ENCODE measurements around the gene TIMM8B.
A peak's percentile ranks its signal among the peaks of the same experiment; 100 is the strongest.

TIMM8B gene, protein sequence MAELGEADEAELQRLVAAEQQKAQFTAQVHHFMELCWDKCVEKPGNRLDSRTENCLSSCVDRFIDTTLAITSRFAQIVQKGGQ

GRCh38 chr11:112086422-112087191 lies at the start of gene TIMM8B, which contains the start of gene SDHD:
TSS of gene TIMM8B (minus strand) at chr11:112086756. CDS start at chr11:112086723, 33 bp downstream.
TSS of gene SDHD (plus strand) at chr11:112086873. CDS start at chr11:112086908, 35 bp downstream.
- peak within 1 kb of the TSS; percentile 93 for H3K9ac ChIP-seq (ENCODE audit: low read length)
- peaks cover 7% of the 10 kb centered on the region for H3K36me3 ChIP-seq (ENCODE audit: control insufficient read depth, insufficient read depth, low read length)
- no peaks in the 10 kb centered on the region for H3K27me3 ChIP-seq (ENCODE audit: control insufficient read depth, insufficient read depth, low read length)
- peak within 1 kb of the TSS; percentile 89 for H3K4me3 ChIP-seq (ENCODE audit: low read length)
- peaks cover 6% of the 10 kb centered on the region for H3K4me1 ChIP-seq (ENCODE audit: control insufficient read depth, insufficient read depth, low read length)
- no peaks in the 10 kb centered on the region for H3K9me3 ChIP-seq (ENCODE audit: control insufficient read depth, low read length)

DNA sequence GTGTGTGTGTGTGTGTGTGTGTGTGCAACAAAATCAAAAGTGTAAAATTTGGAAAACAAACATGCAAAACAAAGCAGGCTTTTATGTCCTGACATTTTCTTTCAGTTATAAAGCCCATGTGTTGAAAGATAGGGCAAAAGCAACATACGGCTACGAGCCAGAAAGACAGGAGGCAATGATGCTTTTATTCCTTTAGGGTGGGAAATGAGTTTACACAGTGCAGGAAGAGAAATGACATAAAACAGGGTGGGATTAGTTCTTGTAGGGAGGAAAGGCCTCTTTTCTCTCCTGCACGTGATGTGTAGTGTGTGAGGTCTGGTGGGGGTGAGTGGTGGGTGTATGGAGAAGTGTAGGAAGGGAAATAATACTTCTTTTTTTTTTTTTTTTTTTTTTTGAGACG lies 47.9 kb upstream of the TIMM8B start:
- Histone ChIP-seq H3K36me3 (ENCODE audit: control insufficient read depth, insufficient read depth, low read length) (no peaks in the 10 kb centered on the region), H3K9ac (ENCODE audit: low read length) (no peak overlapping the region), H3K4me1 (ENCODE audit: control insufficient read depth, insufficient read depth, low read length) (peaks cover 5% of the 10 kb centered on the region), H3K27me3 (ENCODE audit: control insufficient read depth, insufficient read depth, low read length) (no peaks in the 10 kb centered on the region), H3K4me3 (ENCODE audit: low read length) (no peak overlapping the region), H3K9me3 (ENCODE audit: control insufficient read depth, low read length) (no peaks in the 10 kb centered on the region)

DNA sequence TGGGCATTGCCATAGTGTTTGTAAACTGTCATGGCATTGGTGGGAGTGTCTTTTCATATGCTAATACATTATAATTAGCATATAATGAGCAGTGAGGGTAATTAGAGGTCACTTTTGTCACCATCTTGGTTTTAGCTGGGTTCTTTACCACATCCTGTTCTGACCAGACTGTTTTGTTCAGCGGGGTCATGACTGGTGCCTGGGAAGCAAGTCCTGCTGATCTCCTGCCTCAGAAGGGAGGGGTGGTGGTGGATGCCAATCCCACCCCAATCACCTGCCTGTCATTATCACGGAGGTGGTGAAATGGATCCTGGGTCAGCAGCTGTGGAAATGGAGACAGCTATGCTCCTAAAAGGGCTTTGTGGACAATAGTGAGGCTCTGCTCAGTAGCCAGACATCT lies 46.2 kb upstream of the TIMM8B start:
- peaks cover 12% of the 10 kb centered on the region for H3K4me1 ChIP-seq (ENCODE audit: control insufficient read depth, insufficient read depth, low read length)
- H3K9me3 ChIP-seq (ENCODE audit: control insufficient read depth, low read length) = no peaks in the 10 kb centered on the region
- no peaks in the 10 kb centered on the region for H3K36me3 ChIP-seq (ENCODE audit: control insufficient read depth, insufficient read depth, low read length)
- H3K27me3 ChIP-seq (ENCODE audit: control insufficient read depth, insufficient read depth, low read length) = no peaks in the 10 kb centered on the region
- H3K9ac ChIP-seq (ENCODE audit: low read length) = no peak overlapping the region
- no peak overlapping the region for H3K4me3 ChIP-seq (ENCODE audit: low read length)

GRCh38 chr11:112129656-112130055 lies 43.1 kb upstream of the TIMM8B start:
- no peaks in the 10 kb centered on the region for H3K9me3 ChIP-seq (ENCODE audit: control insufficient read depth, low read length)
- no peak overlapping the region for H3K4me3 ChIP-seq (ENCODE audit: low read length)
- no peaks in the 10 kb centered on the region for H3K27me3 ChIP-seq (ENCODE audit: control insufficient read depth, insufficient read depth, low read length)
- no peaks in the 10 kb centered on the region for H3K36me3 ChIP-seq (ENCODE audit: control insufficient read depth, insufficient read depth, low read length)
- H3K9ac ChIP-seq (ENCODE audit: low read length) = no peak overlapping the region
- peaks cover 12% of the 10 kb centered on the region for H3K4me1 ChIP-seq (ENCODE audit: control insufficient read depth, insufficient read depth, low read length)

DNA sequence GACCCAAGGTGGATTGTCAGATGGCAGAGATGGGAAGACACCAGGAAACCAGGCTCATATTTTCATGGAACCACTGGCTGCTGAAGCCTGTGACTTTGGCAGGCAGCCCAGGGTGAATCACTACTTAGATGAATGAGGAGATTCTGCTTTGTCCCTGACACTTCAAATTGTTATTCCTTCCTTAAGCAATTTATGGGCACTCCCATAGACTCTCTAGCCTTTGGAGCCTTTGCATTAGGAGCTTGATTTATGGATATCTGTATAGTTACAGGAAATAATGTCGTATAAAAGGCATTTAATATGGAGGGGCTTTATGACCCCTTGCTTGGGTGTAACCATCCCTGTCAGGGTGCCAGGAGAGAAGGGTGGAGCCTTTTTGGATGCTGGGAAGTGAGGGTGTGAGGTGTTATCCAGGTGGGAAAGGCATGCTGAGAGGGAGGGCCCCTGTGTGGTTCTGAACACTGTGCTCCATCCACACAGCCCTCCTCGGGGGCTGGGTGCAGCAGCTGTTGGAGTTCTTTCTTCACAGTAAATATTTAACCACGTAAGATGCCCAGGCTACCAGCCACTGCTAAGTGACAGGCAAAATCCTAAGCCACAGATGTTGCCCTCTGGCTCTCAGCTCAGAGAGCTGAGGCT lies 42.0 kb upstream of the TIMM8B start:
- H3K36me3 ChIP-seq (ENCODE audit: control insufficient read depth, insufficient read depth, low read length) = no peaks in the 10 kb centered on the region
- no peak overlapping the region for H3K9ac ChIP-seq (ENCODE audit: low read length)
- H3K27me3 ChIP-seq (ENCODE audit: control insufficient read depth, insufficient read depth, low read length) = no peaks in the 10 kb centered on the region
- peaks cover 12% of the 10 kb centered on the region for H3K4me1 ChIP-seq (ENCODE audit: control insufficient read depth, insufficient read depth, low read length)
- no peaks in the 10 kb centered on the region for H3K9me3 ChIP-seq (ENCODE audit: control insufficient read depth, low read length)
- H3K4me3 ChIP-seq (ENCODE audit: low read length) = no peak overlapping the region

DNA sequence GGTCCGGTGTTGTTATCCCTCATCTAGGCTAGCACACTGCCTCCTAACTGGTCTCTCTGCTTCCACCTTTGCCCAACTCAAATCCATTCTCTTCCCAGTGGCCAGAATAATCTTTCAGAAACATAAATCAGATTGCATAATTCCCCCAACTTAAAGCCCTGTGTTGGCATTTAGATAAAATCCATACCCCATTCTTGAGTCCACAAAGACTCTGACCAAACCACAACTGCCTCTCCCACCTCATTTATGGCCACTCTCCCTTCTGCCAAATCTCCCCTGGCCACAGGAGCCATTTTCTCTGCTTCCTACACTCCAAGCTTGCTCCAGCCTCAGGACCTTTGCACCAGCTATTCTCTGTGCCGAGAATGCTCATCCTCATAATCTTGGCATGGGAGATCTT lies 40.5 kb upstream of the TIMM8B start:
- no peaks in the 10 kb centered on the region for H3K36me3 ChIP-seq (ENCODE audit: control insufficient read depth, insufficient read depth, low read length)

DNA sequence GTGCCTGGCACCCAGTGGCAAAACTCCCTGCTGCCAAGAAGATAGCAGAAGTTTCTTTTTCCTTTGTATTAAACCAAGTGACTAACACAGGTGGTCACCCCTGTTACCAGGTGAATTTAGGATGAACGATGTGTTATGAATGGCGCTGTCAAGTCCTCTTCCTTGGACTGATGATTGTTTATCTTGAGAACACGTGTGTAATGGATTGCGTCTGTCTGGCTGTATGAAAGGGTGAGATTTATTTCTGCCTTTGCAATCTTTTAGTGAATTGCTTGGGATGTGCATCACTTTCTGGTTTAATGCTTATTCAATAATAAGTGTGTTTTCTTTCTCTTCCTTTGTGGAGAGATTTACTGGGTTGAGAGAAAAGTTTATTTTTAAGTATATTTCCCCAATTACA lies 36.6 kb upstream of the TIMM8B start:
- Histone ChIP-seq H3K36me3 (ENCODE audit: control insufficient read depth, insufficient read depth, low read length) (no peaks in the 10 kb centered on the region), H3K27me3 (ENCODE audit: control insufficient read depth, insufficient read depth, low read length) (no peaks in the 10 kb centered on the region), H3K4me3 (ENCODE audit: low read length) (no peak overlapping the region), H3K4me1 (ENCODE audit: control insufficient read depth, insufficient read depth, low read length) (peaks cover 7% of the 10 kb centered on the region), H3K9ac (ENCODE audit: low read length) (no peak overlapping the region), H3K9me3 (ENCODE audit: control insufficient read depth, low read length) (no peaks in the 10 kb centered on the region)

More for the DNA sequence above, 40.5 kb upstream of the TIMM8B start:
- H3K27me3 ChIP-seq (ENCODE audit: control insufficient read depth, insufficient read depth, low read length) = no peaks in the 10 kb centered on the region
- no peak overlapping the region for H3K4me3 ChIP-seq (ENCODE audit: low read length)
- H3K9me3 ChIP-seq (ENCODE audit: control insufficient read depth, low read length) = no peaks in the 10 kb centered on the region
- H3K4me1 ChIP-seq (ENCODE audit: control insufficient read depth, insufficient read depth, low read length) = peaks cover 11% of the 10 kb centered on the region
- no peak overlapping the region for H3K9ac ChIP-seq (ENCODE audit: low read length)

DNA sequence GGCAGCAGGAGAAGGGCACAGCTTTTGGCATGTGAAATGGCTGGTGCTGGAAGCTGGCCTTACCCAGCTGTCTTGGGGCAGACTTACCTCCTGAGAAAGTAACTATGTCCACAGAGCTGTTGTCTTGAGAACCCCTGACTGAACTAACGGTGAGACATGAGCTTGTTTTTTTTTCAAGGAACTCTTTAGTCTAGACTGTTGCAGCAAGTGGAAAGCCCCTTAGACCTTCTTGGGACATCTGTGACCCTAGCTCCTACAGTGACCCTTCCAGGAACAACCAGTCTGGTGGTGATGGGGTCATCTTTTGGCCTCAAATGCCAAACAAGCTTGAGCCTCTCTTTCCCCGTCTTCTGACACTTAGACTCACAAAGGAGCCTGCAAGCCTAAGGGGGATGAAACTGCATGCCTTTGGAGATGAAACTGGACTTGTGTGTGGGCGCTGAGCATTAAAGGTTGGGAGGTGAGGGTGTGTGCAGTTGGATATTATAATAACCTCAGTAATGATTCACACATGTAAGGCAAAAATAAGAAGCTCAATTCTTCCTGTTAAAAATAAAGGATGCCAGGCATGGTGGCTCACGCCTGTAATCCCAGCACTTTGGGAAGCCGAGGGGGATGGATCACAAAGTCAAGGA lies 35.5 kb upstream of the TIMM8B start:
- Histone ChIP-seq H3K27me3 (ENCODE audit: control insufficient read depth, insufficient read depth, low read length) (no peaks in the 10 kb centered on the region), H3K36me3 (ENCODE audit: control insufficient read depth, insufficient read depth, low read length) (no peaks in the 10 kb centered on the region), H3K9ac (ENCODE audit: low read length) (no peak overlapping the region), H3K4me1 (ENCODE audit: control insufficient read depth, insufficient read depth, low read length) (peaks cover 7% of the 10 kb centered on the region), H3K4me3 (ENCODE audit: low read length) (no peak overlapping the region), H3K9me3 (ENCODE audit: control insufficient read depth, low read length) (no peaks in the 10 kb centered on the region)

DNA sequence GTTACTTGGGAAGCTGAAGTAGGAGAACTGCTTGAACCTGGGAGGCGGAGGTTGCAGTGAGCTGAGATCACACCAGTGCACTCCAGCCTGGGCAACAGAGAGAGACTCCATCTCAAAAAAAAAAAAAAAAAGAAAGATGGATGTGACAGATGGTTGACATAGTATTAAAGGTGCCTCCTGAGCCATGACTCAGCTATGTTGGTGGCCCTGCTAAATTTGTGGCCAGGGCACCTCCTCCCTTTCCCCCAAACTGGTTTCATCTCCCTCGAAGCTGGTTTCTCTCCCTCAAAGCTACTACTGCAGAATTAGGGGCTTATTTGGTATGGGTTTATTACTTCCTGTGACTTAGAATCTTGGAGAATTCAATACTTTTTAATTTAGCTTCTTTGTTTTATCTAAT lies 31.6 kb upstream of the TIMM8B start:
- H3K9ac ChIP-seq (ENCODE audit: low read length) = no peak overlapping the region
- H3K4me1 ChIP-seq (ENCODE audit: control insufficient read depth, insufficient read depth, low read length) = peaks cover 7% of the 10 kb centered on the region
- no peaks in the 10 kb centered on the region for H3K9me3 ChIP-seq (ENCODE audit: control insufficient read depth, low read length)
- H3K36me3 ChIP-seq (ENCODE audit: control insufficient read depth, insufficient read depth, low read length) = no peaks in the 10 kb centered on the region
- H3K27me3 ChIP-seq (ENCODE audit: control insufficient read depth, insufficient read depth, low read length) = no peaks in the 10 kb centered on the region
- H3K4me3 ChIP-seq (ENCODE audit: low read length) = no peak overlapping the region

DNA sequence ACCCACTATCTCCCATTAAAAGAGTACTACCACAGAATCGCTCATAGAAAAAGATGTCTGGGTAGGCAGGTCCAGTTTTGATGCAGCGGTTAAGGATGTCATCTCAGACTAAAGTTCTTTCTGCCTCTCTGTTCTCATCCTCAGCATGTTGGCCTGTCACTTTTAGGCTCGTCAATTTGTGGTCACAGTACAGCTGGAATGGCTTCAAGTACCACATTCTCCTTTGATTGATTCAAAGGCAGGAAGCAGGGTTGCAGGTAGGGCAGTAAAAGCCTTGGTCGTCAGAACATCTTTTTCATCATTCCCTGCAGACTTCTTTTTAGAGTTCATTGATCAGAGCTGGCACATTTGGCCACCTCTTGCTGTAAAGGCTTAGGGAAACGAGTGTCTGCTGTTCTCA lies 28.8 kb upstream of the TIMM8B start:
- peaks cover 4% of the 10 kb centered on the region for H3K4me1 ChIP-seq (ENCODE audit: control insufficient read depth, insufficient read depth, low read length)
- no peaks in the 10 kb centered on the region for H3K27me3 ChIP-seq (ENCODE audit: control insufficient read depth, insufficient read depth, low read length)
- H3K4me3 ChIP-seq (ENCODE audit: low read length) = no peak overlapping the region
- no peak overlapping the region for H3K9ac ChIP-seq (ENCODE audit: low read length)
- no peaks in the 10 kb centered on the region for H3K36me3 ChIP-seq (ENCODE audit: control insufficient read depth, insufficient read depth, low read length)
- no peaks in the 10 kb centered on the region for H3K9me3 ChIP-seq (ENCODE audit: control insufficient read depth, low read length)

- Histone ChIP-seq H3K4me1 (ENCODE audit: control insufficient read depth, insufficient read depth, low read length) (no peaks in the 10 kb centered on the region), H3K27me3 (ENCODE audit: control insufficient read depth, insufficient read depth, low read length) (no peaks in the 10 kb centered on the region), H3K9me3 (ENCODE audit: control insufficient read depth, low read length) (no peaks in the 10 kb centered on the region), H3K9ac (ENCODE audit: low read length) (no peak overlapping the region), H3K36me3 (ENCODE audit: control insufficient read depth, insufficient read depth, low read length) (no peaks in the 10 kb centered on the region), H3K4me3 (ENCODE audit: low read length) (no peak overlapping the region)
Observed at GRCh38 chr11:112114460-112114859, 27.9 kb upstream of the TIMM8B start.
